Hematopoietic multipotent progenitor cell (in vitro differentiated cells): ENCODE measurements around the gene ZNF438. TPM values are rescaled to one million over a fixed set of nuclear protein-coding genes. Genes with fewer than 3 reads are reported as not detected.

Experiments
- DNase-seq, 3 donors: peaks; one replicate each; pipeline ENCODE4 v3.0.0-alpha.2; 2011 to 2015; ENCODE audit warnings: low read depth in 2 of 3, low spot score in 2 of 3
- total RNA-seq: library from RNA; depleted of rRNA; stranded (reverse); fragments of >200 nt; gene quantifications from one replicate; pipeline ENCODE4 v1.2.3, GENCODE V29; 2012

The ZNF438 gene
- total RNA-seq, 1 donor: 4.3 TPM

GRCh38 chr10:30832001-30832748, 199.5 kb downstream of the ZNF438 start:
- no peak for DNase-seq

- no peak for DNase-seq
Measured at GRCh38 chr10:30831426-30831825, 200.2 kb downstream of the ZNF438 start.

- no peak for DNase-seq
Measured at GRCh38 chr10:30830315-30831230, 201.1 kb downstream of the ZNF438 start.

GRCh38 chr10:30829901-30830300, 201.8 kb downstream of the ZNF438 start:
- DNase-seq: no peak

GRCh38 chr10:30828680-30829079, 203.0 kb downstream of the ZNF438 start:
- DNase-seq: peak in 2 of 3 donors; percentile 31 to 51

GRCh38 chr10:30828164-30828563, 203.5 kb downstream of the ZNF438 start:
- DNase-seq: no peak

- DNase-seq: no peak
Measured at GRCh38 chr10:30827531-30828120, 204.0 kb downstream of the ZNF438 start.

- no peak for DNase-seq
Measured at GRCh38 chr10:30826679-30827078, 205.0 kb downstream of the ZNF438 start.

GRCh38 chr10:30825495-30825894, 206.2 kb downstream of the ZNF438 start:
- DNase-seq: no peak

GRCh38 chr10:30825022-30825421, 206.6 kb downstream of the ZNF438 start:
- no peak for DNase-seq

GRCh38 chr10:30823651-30824050, 208.0 kb downstream of the ZNF438 start:
- no peak for DNase-seq

GRCh38 chr10:30822693-30823465, 208.8 kb downstream of the ZNF438 start:
- DNase-seq: no peak

- peak in 1 of 3 donors; percentile 21 for DNase-seq
Measured at GRCh38 chr10:30821994-30822692, 209.5 kb downstream of the ZNF438 start.

- DNase-seq: peak in 2 of 3 donors; percentile 64 to 76
Measured at GRCh38 chr10:30821261-30821993, 210.2 kb downstream of the ZNF438 start.

GRCh38 chr10:30820261-30820991, 211.2 kb downstream of the ZNF438 start:
- no peak for DNase-seq

- DNase-seq: no peak
Measured at GRCh38 chr10:30819341-30820181, 212.1 kb downstream of the ZNF438 start.

GRCh38 chr10:30818854-30819253, 212.8 kb downstream of the ZNF438 start:
- DNase-seq: no peak
